Stimulated activated CD8-positive, alpha-beta memory T cell treated with anti-CD3 and anti-CD28 coated beads, Interleukin-2, amount 100 ng/mL, for 1 hour (primary cell): Measurements from ENCODE around the gene EML4.
"Not testable (repeated sequence)": the region's sequence is repeated elsewhere in the genome, so short reads cannot be mapped to it uniquely, and the experiment has no call there.

Experiments
- DNase-seq, 2 donors: peaks; one replicate each; pipeline ENCODE4 v3.0.0-alpha.2; 2020; ENCODE audit warnings: low read depth in 2 of 2

Gene EML4

DNA sequence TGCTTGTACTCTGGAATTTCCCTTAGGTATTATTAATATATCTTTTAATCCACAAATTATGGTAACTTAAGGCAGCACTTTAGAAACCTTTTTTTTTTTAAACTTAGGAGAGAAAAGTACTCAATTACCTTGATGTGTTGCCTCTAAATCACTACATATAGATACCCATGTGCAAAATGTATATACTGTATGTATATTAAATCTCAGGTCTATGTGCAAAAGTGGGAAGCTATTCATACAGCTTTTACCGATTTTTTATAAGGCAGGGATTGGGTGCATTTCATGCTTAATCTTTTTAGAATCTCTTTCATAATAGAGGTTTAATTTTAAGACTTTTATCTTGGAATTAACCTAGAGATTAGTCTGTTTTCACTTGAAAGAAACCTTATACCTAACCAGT, 3.4 kb downstream of the EML4 start:
- DNase-seq = no peak

DNA sequence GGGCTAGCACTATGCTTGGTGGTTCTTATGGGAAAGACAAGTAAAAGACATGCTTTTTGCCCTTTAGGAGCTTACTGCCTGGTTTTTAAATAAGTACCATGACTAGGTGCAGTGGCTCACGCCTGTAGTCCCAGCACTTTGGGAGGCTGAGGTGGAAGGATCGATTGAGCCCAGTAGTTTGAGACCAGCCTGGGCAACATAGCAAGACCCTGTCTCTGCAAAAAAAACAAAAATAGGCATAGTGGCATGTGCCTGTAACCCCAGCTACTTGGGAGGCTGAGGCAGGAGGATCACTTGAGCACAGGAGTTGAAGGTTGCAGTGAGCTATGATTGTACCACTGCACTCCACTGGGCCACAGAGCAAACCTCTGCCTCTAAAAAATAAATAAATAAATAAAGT, 4.3 kb downstream of the EML4 start:
- not testable (repeated sequence) for DNase-seq

DNA sequence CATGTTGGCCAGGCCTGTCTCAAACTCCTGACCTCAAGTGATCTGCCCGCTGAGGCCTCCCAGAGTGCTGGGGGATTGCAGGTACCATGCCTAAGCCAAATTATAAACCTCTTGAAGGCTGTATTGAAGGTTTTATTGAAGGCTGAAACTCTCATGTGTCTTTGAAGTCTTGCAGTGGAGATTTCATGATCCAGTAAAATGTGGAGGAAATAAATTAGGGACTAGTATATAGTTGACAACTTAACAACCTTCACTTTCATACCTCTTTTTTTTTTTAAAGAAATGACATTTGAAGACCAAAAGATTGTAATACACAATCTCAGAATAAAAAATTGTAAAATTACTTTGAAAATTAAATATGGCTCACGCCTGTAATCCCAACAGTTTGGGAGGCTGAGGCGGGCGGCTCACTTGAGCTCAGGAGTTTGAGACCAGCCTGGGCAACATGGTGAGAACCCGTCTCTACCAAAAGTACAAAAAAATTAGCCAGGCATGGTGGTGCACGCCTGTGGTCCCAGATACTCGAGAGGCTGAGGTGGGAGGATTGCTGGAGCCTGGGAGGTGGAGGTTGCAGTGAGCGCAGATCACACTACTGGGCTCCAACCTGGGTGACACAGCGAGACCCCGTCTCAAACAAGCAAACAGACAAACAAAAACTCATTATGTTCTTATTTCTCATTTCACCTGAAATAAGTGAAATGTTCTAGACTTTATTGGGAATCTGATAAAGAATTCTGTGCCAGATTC, 8.0 kb downstream of the EML4 start:
- DNase-seq = no peak

DNA sequence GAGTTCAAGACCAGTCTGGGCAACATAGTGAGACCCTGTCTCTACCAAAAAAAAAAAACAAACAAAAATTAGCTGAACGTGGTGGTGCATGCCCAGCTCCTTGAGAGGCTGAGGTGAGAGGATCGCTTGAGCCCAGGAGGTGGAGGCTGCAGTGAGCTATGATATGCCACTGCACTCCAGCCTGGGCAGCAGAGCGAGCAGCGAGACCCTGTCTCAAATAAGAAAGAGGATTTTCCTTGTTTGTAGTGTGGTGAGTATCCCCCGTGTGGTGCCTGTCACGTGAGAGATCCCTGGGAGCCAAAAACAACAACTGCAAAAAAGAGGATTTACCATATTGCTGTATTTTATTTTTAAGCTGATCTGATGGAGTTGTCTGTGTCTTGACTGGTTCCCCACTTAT, 9.2 kb downstream of the EML4 start:
- DNase-seq = no peak

DNA sequence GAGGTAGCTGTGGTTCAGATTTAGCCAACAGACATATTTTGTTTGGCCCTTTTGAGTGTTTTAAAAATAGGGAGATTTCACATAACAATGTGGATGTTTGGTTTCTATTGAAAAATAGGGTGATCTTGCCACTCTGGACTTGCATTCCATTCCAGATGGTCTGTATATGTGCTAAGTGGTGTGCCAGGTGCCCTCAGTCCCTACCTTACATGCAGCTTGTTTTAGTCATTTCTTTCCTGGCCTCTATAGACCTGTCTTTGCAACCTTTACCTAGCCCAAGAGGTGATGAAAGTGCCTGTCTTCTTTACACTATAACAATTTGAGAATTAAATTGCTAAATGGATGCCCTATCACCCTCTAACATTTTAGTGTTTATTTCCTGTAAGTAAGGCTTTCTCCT, 11.1 kb downstream of the EML4 start:
- DNase-seq = no peak

DNA sequence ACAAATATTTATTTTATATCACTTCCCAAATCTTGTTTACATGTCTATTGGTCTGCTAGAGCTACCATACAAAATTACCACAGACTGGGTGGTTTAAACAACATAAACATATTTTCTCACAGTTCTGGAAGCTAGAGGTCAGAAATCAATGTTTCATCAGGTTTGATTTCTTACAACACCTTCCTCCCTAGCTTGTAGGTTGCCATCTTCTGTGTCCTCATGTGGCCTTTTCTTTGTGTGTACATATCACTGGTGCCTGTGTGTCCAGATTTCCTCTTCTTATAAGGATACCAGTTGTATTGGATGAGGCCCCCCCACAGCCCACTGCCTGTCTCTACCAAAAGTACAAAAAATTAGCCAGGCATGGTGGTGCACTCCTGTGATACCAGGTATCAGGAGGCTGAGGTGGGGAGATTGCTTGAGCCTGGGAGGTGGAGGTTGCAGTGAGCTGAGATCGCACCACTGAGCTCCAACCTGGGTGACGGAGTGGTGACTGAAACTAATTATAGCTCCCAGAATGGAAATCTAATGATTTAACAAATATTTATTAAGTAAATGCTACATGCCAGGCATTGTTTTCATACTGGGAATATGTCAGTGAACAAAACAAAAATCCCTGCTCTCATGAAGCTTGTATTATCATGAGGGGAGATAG, 13.6 kb downstream of the EML4 start:
- DNase-seq = no peak

DNA sequence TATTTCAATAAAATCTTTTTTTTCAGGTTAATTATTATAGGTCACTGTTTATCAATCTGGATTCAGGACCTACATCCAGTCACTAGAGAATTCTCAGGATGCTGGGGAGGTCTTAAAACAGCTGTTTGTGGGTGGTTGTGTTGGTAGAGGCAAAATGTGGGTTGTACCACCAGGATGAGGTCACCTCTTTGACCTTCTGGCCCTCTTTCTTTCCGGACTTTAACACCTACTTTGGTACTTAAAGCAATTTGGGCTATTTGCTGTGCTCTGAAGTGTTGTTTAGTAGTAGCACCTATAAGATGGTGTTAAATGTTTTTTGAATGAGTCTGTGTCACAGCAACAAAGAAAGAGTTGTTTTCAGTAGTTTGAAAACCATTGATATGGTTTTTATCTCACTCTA, 14.6 kb downstream of the EML4 start:
- no peak for DNase-seq

DNA sequence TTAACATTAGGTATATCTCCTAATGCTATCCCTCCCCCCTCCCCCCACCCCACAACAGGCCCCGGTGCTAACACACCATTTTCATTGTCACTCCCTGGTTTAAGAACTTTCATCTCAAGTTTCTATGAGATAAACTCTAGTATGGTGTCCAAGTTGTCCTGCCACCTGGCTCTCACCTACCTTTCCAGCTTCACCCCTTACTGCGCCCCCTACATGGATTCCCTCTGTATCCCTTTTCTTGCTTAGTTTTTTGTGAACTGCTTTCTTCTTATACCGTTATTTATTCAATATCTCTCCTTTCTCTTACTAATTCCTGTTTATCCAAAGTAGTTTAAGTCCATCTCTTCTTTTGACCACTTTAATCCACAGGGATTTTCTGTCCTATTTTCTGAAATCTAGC, 15.2 kb downstream of the EML4 start:
- no peak for DNase-seq

DNA sequence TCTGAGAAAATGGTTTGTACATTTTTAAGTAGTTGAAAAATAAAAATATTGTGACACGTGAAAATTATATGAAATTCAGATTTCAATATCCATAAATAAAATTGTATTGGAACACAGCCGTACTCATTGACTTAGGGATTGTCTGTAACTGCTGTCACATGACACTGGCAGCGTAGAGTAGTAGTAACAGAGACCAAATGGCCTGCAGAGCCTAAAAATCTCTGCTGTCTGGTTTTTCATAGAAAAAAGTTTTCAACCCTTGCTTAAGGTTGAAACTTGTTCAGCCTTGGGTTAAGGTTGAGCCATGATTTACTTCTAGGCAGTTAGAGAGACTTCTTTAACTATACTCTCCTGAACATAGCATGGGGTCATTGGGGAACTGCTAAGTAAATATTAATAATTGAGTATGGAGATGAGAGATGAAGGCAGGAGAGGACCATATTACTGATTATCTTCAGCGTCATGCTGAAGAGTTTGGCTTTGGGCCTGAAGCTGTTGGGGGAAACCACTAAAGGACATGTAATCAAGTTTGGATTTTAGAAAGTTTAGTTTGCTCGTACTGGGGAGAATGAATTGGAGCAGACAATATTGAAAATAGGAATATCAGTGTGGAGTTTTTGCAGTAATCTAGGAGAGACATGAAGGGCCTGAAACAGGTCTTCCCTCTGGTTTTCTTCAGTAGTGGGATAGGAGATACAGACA, 16.2 kb downstream of the EML4 start:
- no peak for DNase-seq

DNA sequence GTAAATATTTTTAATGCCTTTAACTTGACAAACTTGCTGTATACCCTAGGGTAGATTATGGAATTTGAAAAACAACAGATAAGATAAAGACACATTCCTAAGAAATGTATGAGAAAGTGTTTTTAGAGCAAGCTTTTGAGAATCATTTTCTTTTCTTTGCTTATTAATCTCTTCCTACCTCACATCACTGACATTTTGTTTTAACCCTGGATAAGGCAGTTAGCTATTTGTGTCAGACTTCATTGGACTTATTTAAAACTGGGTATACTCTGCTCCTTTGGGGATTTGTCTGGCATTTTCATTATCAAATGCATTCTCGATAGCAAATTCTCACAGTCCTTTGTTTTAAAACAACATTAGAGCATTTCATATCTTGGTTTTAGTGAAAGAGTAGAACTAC, 17.2 kb downstream of the EML4 start:
- DNase-seq = no peak

DNA sequence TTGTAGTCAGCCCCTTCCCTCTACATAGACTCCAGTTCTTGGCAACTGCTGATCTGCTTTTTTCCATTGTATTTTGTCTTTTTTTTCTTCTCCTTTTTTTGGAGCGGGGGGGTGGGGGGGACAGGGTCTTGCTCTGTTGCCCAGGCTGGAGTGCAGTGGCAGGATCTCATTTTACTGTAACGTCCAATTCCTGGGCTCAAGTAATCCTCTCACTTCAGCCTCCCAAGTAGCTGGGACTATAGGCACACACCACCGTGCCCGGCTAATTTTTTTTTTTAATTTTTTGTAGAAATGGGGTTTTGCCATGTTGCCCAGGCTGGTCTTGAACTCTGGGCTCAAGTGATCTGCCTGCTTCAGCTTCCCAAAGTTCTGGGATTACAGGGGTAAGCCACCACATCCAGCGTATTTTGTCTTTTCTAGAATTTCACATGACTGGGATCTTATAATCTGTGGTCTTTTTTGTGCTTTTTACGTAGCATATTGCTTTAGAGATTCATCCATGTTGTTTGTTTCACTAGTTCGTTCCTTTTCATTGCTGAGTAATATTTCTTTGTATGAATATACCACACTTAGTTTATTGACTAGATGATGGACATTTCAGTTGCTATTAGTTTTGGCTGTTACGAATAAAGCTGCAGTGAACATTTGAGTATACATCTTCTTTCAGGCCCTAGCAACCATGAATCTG, 17.9 kb downstream of the EML4 start:
- no peak for DNase-seq

DNA sequence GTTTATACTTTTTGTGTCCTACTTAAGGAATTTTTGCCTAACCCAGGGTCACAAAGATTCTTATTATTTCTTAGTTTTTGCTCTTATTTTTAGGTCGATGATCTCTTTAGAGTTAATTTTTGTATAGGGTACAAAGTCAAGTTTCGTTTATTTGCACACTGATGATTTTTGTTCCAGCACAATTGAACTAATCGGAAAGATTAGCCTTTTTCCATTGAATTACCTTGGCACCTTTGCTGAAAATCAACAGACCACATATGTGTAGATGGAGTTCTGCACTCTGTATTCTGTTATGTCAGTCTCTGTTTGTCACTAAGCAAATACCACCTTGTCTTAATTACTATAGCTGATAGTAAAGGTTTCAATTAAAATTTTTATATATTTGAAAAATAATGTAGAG, 18.7 kb downstream of the EML4 start:
- DNase-seq = no peak

DNA sequence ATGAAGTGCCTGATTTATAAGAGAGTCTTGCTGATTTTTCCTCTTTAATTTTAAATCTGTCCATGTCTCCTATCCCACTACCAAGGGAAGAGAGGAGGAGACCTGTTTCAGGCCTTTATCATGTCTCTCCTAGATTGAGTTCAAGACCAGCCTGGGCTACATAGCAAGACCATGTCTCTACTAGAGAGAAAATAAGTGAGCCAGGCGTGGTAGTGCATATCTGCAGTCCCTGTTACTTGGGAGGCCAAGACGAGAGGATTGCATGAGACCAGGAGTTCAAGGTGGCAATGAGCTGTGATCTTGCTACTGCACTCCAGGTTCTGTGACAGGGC, 20.0 kb downstream of the EML4 start:
- DNase-seq = no peak

DNA sequence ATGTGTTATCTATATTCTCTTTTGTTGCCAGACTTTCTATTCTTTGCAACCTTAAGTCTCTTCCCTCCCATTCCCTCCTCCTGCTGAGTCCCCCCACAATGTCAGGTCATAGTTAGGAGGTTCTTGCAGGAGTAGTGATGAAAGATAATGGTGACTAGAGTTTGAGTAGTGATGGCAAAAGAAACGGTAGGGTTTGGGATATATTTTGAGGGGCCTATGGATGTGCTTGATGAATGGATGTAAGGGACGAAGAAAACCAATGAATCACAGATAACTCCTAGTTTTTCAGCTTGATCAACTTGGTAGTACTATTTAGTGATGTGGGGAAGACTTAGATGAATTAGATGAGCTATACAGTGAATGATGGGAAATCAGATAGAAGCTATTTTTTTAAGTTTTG, 21.0 kb downstream of the EML4 start:
- no peak for DNase-seq

DNA sequence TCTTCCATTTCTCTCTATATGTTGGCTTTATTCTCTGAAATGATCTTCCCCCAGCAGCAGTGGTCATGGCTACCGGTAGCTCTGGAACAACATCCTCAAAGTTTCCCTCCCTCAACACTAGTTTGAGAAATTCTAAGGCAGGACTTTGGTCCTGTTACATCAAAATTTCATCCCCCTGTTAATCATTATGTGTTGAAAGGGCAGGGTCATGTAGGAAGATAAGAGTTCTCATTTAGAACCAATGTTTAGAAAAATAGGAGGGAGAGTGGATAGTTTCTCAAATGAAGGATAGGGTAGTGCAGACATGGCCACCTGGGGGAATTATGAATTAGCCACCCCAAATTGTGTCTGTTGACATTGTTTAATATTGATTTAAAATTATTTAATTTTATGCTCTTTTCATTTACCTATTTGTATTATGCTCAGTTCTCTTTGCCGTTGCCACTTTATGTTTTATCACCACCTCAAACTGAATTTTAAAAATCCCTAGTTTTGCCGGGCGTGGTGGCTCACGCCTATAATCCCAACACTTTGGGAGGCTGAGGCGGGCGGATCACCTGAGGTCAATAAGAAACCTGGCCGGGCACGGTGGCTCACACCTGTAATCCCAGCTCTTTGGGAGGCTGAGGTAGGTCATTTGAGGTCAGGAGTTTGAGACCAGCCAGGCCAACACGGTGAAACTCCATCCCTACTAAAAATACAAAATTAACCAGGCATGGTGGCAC, 22.3 kb downstream of the EML4 start:
- no peak for DNase-seq

DNA sequence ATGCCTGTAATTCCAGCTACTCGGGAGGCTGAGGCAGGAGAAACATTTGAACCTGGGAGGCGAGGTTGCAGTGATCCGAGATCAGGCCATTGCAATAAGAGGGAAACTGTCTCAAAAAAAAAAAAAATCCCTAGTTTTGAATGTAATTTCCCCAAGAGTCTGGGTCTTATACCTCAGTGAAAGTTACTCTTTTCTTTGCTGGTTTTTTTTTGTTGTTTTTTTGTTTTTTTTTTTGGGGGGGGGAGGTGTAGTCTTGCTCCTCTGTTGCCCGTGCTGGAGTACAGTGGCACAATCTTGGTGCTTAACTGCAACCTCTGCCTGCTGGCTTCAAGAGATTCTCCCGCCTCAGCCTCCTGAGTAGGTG, 22.8 kb downstream of the EML4 start:
- no peak for DNase-seq

DNA sequence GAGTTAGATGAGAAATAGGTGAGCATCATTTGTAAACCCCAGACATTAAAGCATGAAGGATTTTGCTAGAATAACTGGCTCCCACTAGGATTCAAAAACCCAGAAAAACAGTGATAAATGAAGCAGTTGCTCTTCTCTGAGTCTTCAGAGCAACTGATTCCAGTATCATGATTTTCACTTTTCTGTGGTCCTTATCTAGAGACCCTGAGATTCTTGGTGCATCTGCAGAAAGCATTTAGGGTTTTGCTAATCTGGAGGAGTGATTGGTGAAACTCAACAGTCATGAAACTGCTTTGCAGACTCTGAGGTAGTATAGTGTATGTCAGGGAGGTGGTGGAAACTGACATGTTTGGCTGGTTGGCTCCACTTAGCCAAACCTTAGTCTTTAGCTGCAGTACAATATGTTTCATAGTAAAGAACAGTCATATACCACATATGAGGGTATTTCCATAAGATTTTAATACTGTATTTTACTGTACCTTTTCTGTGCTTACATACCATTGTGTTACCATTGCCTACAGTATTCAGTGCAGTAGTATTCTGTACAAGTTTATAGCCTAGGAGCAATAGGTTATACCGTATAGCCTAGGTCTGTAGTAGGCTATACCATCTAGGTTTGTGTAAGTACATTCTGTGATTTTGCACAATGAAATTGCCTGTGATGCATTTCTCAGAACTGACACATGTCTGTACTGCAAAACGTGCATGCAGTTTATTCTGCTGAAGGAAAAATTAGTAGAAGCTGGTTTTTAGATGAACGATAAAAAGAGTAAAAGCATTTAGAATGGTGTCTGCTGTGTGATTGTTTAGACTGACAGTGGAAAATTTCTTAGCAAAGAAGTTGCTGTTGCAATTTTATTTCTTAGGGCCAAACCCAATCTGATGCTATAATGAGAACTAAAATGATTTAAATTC, 23.8 kb downstream of the EML4 start:
- DNase-seq = no peak

DNA sequence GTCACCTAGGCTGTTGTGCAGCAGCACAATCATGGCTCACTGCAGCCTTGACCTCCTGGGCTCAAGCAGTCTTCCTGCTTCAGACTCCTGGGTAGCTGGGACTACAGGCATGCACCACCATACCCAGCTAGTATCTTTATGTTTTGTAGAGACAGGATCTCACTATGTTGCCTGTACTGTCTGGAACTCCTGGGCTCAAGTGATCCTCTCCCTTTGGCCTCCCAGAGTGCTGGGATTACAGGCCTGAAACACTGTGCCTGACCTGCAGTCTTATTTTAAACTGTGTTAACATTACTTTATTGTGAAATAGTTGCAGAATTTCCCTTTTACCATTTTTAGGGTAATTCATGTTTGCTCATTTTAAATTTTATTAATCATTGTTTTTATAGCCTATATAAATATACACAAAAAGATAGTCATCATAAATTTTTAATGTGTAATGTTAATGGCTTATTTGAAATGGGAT, 24.6 kb downstream of the EML4 start:
- DNase-seq = no peak

DNA sequence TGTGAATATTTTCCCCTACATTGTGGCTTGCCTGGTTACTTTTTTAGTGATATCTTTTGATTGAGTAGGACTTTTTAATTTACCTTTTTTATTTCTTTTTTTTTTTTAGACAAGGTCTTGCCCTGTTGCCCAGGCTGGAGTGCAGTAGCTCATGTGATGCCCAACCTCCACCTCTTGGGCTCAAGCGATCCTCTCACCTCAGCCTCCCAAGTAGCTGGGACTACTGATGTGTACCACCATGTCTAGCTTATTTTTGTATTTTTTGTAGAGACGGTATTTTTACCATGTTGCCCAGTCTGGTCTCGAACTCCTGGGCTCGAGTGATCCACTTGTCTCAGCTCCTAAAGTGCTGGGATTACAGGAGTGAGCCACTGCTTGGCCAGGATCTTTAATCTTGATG, 25.3 kb downstream of the EML4 start:
- DNase-seq = no peak

DNA sequence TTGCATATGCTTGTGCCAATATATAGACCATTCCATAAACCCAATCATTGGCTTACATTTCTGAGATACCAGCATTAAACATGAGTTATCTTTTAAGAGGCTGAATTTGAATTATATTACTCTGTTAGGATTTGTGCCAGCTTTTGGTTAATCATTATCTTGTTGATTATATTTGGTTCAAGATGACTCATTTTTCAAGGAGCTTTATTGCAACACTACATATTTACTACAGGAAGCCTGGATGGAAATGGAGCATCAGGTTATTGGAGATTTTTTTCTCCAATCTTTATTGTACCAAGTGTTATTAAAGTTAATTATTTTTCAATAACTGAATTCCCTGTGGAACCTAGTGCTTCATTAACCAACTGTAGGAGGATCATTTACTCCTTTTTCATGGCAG, 26.4 kb downstream of the EML4 start:
- DNase-seq = no peak

DNA sequence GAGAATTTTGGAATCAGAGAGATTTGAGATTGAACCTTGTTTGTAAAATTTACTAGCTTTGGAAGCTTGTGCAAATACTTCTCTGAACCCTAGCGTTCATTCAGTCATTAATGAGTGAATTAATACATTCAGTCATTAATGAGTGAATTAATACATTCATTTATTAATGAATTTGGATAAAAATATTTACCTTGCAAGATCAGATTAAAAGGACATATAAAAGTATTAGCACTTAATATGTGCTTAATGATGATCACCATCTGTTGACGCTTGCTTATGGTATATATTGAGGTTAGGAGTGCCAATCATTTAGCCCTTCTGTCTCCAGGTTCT, 26.9 kb downstream of the EML4 start:
- DNase-seq = no peak
